Thoracic aorta (tissue), 2 donors: ENCODE results near the gene DECR2. TPM values are rescaled to one million over a fixed set of nuclear protein-coding genes. Genes with fewer than 3 reads are reported as not detected.
A peak's percentile ranks its signal among the peaks of the same experiment; 100 is the strongest.

Experiments
- ATAC-seq: fragments of 150-250 bp; one replicate; pipeline ENCODE4 v1.8.0; 2017; ENCODE audit warnings: low read depth; ENCODE audit not compliant: insufficient number of reproducible peaks, low FRiP score
- DNase-seq: peaks from one replicate; pipeline ENCODE4 v3.0.0-alpha.2; 2020; ENCODE audit warnings: low spot score
- H3K27ac ChIP-seq, 2 donors: fragments of 200-600 bp; sonication (generic); 1 replicate in 1 of 2; 2 replicates in 1 of 2; pipeline ENCODE4 v1.5.1; 2016; ENCODE audit warnings: mild to moderate bottlenecking in 2 of 2, moderate library complexity in 2 of 2
- H3K27me3 ChIP-seq: fragments of 200-600 bp; sonication (generic); replicated peaks from 2 replicates; pipeline ENCODE4 v1.6.0; 2016; ENCODE audit warnings: mild to moderate bottlenecking; ENCODE audit not compliant: insufficient read depth
- H3K36me3 ChIP-seq: fragments of 200-600 bp; sonication (generic); one replicate; pipeline ENCODE4 v1.5.1; 2016
- H3K4me1 ChIP-seq, 2 donors: fragments of 200-600 bp; sonication (generic); 1 replicate in 1 of 2; 2 replicates in 1 of 2; pipeline versions ENCODE4 v1.5.1 to v1.6.0; 2016; ENCODE audit warnings: low read depth in 2 of 2, mild to moderate bottlenecking in 1 of 2; ENCODE audit not compliant: control insufficient read depth in 1 of 2
- H3K4me3 ChIP-seq: fragments of 200-600 bp; sonication (generic); 2 replicates; pipeline ENCODE4 v1.5.1; 2016; ENCODE audit warnings: mild to moderate bottlenecking
- H3K9me3 ChIP-seq: fragments of 200-600 bp; sonication (generic); 2 replicates; pipeline ENCODE4 v1.5.1; 2016
- CTCF ChIP-seq: fragments of 200-600 bp; sonication (generic); IDR thresholded peaks from one replicate; pipeline ENCODE4 v1.5.1; 2019; ENCODE audit warnings: antibody characterized with exemption
- total RNA-seq, 2 donors: library from RNA; depleted of rRNA; stranded (reverse); fragments of >200 nt; gene quantifications; one replicate each; pipeline versions ENCODE4 v1.1.0 to v1.2.3, GENCODE V29; 2016

DECR2 gene
- total RNA-seq, 2 donors from 2014 or later, result 24.1 to 25.6 TPM

GRCh38 chr16:424623-425081 is 23.0 kb downstream of the DECR2 start:
- Histone ChIP-seq H3K4me1 (peaks cover 14 to 43% of the 10 kb centered on the region in 2 donors), H3K9me3 (no peaks in the 10 kb centered on the region), H3K27ac (peak overlapping the region; percentile 96), H3K4me3 (peak overlapping the region; percentile 82), H3K27me3 (no peaks in the 10 kb centered on the region), H3K36me3 (no peaks in the 10 kb centered on the region)
- DNase-seq (no peak), ATAC-seq (no peak)
- TF ChIP-seq CTCF, result no peak

- H3K36me3 ChIP-seq, result no peaks in the 10 kb centered on the region
- H3K4me1 ChIP-seq, result peaks cover 14 to 43% of the 10 kb centered on the region in 2 donors
- TF ChIP-seq CTCF, result no peak
- DNase-seq (peak; percentile 25), ATAC-seq (peak; percentile 65)
- no peaks in the 10 kb centered on the region for H3K9me3 ChIP-seq
- H3K27me3 ChIP-seq, result no peaks in the 10 kb centered on the region
- peak within 1 kb of the TSS; percentile 86 for H3K4me3 ChIP-seq
- H3K27ac ChIP-seq, result peak within 1 kb of the TSS; percentile 96
Measured at GRCh38 chr16:425082-425718, 23.5 kb downstream of the DECR2 start, which contains the start of gene RAB11FIP3. Gene RAB11FIP3 (plus strand): TSS chr16:425649. CDS start chr16:426007, 358 bp downstream.

GRCh38 chr16:425740-426114 is 24.0 kb downstream of the DECR2 start:
- Histone ChIP-seq H3K27ac (peak overlapping the region; percentile 96), H3K4me3 (peak overlapping the region; percentile 86), H3K4me1 (peaks cover 14 to 43% of the 10 kb centered on the region in 2 donors), H3K9me3 (no peaks in the 10 kb centered on the region), H3K36me3 (no peaks in the 10 kb centered on the region), H3K27me3 (no peaks in the 10 kb centered on the region)
- no peak for DNase-seq
- no peak for TF ChIP-seq CTCF
- ATAC-seq, result peak; percentile 6

GRCh38 chr16:426115-426905 is 24.6 kb downstream of the DECR2 start:
- H3K36me3 ChIP-seq, result no peaks in the 10 kb centered on the region
- H3K4me1 ChIP-seq, result peaks cover 14 to 43% of the 10 kb centered on the region in 2 donors
- no peak for ATAC-seq
- H3K9me3 ChIP-seq, result no peaks in the 10 kb centered on the region
- no peak for TF ChIP-seq CTCF
- H3K27me3 ChIP-seq, result no peaks in the 10 kb centered on the region
- DNase-seq, result no peak
- no peak overlapping the region for H3K27ac ChIP-seq
- H3K4me3 ChIP-seq, result peak overlapping the region; percentile 86

DNA sequence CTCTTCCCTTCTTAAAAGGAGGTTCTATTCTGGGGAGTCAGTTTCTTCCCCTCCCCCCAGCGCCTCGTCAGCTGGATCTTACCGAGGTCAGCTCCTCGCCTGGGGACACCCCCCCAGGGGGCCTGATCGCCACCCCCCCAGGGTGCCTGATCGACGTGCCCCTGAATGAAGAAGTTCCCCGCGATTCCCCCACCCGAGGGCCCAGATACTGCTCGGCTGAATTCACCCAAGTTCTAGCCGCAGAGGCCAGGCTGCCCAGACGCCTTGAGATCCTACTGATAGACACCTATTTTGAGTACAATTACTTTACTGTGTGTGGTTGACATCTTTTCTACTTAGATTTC is 25.2 kb downstream of the DECR2 start:
- Histone ChIP-seq H3K9me3 (no peaks in the 10 kb centered on the region), H3K27ac (no peak overlapping the region), H3K4me3 (peak overlapping the region; percentile 86), H3K4me1 (peaks cover 14 to 43% of the 10 kb centered on the region in 2 donors), H3K27me3 (no peaks in the 10 kb centered on the region), H3K36me3 (no peaks in the 10 kb centered on the region)
- TF ChIP-seq CTCF, result no peak
- ATAC-seq (no peak), DNase-seq (no peak)
